NK-92 treated with Interleukin-12 subunit alpha and Interleukin-12 subunit beta, amount 100 ng/mL, for 24 hours (cell line): ENCODE measurements around the gene PRUNE1.

Experiments
- DNase-seq: peaks from one replicate; lab custom pipeline; 2025; lab: John Stamatoyannopoulos, UW

Gene PRUNE1

DNA sequence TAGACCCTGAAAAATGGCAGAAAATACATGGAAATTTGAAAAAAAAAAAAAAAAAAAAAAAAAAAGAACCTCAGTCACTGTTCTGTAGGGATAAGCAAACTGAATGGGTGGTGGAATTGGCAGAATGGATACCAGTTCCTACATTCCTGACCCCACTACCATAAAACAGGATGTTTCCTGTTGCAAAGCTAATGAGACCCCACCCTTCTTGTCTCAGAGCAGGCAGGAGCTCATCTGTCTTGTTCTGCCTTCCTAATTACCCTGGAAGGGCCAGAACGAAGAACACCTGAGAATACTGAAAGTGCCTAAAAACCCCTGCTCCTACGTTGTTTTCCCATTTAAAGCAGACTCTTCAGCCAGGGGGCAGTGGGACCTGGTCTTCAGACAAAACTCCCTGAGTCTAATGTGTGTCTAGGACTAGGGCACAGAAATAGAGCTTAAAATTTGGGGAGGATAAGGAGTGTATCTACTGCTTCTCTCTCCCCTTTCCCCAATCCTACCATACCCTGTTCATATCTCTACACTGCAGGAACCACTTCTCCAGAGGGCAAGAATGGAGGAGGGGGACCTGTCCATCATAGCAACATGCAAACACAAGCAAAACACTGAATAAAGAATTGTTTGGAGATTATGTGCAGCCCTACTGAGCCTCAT is 43.2 kb downstream of the PRUNE1 start:
- no peak for DNase-seq

DNA sequence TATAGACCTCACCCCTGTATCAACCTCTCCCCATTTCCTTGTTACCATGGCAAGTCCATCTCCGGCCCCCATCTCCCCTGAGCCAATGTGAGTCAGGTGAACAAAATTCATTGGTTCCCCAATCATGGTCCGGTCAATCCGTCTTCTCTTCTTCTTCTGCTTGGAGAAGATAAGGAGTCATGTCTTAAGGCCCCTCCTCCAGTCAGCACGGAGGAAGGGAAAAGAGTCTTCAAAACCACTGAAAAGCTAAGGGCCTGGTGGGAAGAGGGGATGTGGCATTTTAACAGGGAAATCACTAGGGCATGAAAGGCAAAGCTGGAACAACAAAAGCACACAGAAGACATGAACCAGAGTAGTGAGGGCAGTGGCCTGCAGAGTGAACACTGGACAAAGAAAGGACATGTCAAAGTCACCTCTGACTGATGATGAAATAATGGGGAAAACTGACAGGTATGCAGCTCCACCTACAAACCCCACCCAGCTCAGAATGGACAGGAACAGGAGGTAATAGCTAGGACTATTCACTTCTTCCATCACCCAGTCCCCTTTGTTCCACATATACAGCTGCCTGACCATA is 46.8 kb downstream of the PRUNE1 start:
- DNase-seq, result no peak

DNA sequence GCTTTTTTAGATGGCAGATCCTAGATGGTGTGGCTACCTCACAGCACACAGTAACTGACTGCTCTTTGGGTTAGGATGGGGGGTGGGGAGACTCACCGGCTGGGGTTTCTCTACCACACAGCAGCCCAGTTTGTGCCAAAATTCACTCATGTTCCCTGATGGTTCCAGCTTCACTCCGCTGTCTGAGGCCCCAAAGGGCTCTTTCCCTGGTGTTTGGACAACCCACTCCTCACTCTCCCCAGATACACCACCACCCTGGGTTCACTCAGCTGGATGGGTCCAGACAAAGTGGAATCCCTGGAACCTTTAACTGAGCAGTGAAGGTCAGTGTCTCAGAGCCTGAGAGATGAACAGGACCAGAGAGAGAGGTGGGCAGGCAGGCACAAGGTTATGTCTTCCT is 47.3 kb downstream of the PRUNE1 start:
- no peak for DNase-seq

DNA sequence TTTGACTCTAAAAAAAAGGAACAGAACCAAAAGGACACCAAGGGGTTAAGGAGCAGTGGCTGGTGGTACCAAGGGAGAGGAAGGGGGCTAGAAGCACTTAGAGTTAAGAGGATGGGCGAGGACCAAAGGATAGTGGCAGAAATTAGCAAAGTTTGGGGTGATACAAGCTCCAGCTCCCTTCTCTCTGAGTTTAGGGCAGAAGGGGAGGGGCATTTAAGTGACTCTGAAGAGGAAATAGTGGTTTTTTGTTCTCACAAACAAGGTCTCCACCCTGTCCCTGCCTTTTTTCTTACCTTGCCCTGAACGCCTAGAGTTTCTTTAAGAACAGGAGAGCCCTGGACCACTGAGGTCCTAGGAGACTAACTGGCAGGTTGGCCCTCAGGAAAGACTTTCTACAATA is 47.9 kb downstream of the PRUNE1 start:
- DNase-seq, result no peak

DNA sequence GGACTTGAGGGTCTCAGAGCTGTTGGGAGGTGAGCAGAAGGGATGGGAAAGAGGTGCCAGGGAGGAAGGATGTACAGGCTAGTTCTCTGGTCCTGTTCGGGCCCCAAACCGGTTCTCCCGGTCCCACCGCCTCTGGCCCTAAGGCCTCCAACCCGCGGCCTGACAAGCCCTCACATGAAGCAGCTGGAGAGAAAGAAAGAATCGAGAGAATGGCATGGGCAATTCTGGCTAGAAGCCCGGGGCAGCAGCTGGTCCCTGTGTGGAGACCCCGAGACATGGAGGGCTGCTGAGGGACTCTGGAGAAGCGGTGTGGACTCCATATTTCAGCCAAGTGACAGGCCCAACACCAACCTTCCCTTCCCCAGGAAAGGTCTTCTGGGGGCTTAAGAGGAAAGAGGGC is 50.4 kb downstream of the PRUNE1 start:
- DNase-seq, result peak; percentile 10

DNA sequence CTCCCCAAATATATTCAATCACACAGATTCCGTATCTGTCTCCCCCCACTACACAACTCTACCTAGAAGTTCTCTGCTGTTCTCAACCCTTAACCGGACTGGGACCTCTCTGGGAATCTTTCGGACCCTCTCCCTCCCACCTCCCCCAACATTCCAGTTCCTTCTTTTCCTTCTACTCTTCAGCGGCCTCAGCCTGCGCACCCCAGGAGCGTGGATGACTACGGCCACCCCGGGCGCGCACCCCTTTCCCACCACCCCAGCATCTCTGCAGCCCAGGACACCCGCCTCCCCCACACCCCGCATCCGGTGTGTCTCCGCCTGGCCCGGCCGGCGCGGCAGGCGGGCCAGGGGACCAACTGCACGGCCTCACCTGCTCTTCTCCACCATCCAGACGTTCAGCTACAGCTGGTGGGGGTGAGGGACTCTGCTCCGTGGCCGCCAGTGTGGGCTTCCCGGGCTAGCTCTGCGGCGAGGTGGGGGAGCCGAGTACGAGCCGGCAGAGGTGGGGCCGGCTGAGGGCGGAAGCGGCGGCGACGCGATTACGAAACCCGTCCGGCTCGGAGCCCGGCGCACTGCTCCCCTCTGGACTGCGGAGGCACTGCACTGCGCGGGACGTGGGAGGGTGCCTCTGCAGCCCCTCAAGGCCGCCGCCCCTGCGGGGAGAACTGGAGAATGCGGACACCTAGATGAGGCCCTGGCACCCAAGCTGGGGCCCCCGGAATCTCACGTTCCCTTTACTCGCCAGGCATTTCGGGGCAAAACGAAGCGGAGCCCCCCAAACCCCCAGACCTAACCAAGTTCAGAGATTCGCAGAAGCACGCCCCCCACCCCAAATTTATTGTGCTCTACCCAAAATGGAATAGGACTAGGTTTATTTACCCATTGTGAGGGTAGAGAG is 51.1 kb downstream of the PRUNE1 start, which contains the start of gene CDC42SE1:
CDC42SE1 (minus strand) TSS at position 514 of the 898 bp plus-strand sequence. CDS start 3,892 bp downstream, outside the sequence.
- peak; percentile 83 for DNase-seq

DNA sequence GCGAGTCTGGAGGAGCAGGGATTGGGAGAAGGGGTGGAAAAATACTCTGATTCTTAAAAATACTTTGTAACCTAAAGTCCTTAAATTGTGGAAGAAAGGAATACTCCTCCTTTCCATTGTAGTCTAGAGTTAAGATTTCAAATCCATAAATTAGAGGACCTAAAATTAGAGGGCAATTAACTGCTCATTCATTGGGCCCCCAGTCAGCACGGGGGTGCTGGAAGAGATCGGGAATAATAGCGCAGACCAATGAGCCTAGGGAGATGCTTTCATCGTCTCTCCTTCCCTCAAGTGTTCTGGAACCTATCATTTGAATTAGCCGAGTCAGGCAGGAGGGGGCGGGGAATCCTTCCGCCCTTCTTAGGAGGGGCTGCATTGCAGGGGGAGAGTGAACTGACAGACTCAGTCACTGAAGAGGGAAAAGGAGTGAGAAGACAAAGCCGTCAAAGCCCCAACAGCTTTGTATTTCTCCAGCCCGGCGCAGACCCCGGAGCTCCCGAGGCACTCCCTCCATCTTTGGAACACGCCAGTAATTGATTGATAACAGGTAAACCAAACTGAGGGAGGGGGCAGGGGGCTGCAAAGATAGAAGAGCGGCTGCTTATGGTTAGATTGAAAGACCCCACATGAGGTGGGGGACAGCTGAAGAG is 51.9 kb downstream of the PRUNE1 start, which contains the start of gene MLLT11:
MLLT11 (plus strand) TSS at position 391 of the 650 bp plus-strand sequence. CDS start 6,828 bp downstream, outside the sequence.
- DNase-seq, result no peak

DNA sequence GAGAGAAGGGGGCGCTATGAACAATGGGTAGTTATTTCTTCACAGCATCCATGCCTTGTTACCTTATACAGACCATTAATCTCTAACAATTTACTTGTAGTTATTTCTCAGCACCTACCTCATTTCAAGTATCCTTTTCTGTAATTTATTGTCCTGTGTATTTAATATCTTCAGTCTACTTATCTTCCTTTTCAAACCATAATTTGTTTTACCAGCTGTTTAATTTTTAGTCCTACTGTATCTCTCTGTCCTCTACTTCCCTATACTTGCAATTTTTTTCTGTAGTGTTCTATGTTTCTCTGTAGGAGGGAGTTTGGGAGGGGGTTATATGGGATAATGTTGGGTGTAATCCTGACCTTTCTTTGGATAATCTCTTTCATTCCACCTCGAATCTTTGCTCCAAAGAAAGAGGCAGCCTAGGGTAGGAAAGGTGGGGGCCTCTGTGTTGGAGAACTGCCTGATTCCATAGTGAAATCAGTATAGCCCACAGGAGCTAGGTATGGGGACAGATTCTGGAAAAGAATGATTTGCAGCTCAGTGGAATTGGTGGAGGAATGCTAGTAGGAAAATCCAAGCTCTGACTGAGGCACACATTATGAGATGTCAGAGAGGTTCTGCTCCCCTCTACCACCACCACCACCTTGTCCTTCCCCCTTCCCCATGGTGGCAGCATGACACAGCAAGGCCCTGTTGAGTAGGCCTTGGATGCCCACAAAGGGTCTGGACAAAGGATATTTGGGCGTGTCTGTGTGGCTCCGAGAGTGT is 52.6 kb downstream of the PRUNE1 start:
- DNase-seq, result no peak

DNA sequence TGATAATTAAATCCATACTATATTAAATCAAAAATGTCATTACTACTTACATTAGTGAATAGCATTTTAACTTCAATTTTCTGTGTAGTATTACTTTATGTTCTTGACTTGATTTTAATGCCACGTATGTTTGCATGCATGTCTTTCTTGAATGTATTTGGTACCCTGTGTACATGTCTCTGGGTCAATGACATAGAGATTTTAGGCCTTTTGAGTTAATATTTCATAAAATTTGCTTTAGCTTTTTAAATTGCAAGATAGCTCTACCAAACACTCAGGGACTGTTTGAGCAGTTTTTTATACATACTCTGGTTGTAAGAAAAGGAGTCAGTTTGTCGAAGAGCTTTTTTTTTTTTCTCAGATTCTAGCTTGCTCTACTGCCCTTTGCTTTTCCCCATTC is 53.5 kb downstream of the PRUNE1 start:
- no peak for DNase-seq

DNA sequence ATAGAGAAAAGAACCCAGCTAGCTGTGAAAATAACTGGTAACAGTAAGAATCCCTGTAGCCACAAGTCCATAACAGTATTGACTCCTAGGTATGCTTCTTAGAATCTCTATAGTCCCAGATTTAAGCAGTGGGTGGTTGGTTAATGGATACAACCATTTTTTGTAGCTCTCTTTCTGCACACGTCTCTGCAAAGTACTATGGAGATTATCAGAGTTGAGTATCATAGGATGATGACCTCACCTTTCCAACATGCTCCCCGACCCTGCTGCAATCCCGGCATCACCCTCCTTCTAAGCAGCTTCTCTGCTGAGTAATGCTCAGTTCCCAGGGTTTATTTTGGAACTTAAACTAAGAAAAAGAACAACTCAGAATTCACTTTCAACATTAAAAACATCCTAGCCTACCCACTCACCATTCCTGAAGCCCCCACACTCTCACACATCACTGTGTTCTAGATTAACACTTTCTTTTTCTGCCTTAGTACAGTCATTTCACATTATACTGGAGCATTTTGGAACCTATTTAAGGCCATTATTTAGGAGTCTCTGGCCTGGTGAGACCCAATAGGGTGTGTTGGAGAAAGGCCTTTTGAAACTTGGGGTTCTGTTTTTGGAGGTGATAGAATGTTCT is 54.6 kb downstream of the PRUNE1 start:
- DNase-seq, result no peak

DNA sequence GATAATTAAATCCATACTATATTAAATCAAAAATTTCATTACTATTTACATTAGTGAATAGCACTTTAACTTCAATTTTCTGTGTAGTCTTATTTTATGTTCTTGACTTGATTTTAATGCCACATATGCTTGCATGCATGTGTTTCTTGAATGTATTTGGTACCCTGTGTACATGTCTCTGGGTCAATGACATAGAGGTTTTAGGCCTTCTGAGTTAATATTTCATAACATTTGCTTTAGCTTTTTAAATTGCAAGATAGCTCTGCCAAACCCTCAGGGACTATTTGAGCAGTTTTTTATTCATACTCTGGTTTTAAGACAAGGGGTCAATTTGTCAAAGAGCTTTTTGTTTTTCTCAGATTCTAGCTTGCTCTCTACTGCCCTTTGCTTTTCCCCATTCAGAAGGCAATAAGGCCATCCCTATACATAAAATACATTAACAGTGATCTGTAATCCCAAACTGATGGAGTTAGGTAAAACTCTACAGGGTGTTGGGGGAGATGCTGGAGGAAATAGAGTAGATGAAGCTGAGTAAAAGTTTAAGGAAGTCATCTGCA is 56.9 kb downstream of the PRUNE1 start:
- DNase-seq, result no peak

DNA sequence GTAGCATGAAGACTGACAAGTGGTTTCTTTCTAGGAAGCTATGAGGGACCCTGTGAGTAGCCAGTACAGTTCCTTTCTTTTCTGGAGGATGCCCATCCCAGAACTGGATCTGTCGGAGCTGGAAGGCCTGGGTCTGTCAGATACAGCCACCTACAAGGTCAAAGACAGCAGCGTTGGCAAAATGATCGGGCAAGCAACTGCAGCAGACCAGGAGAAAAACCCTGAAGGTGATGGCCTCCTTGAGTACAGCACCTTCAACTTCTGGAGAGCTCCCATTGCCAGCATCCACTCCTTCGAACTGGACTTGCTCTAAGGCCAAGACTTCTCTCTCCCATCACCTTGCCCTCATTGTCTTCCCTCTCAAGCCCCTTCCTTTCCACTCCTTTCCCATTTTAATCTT is 58.9 kb downstream of the PRUNE1 start:
- DNase-seq, result no peak

DNA sequence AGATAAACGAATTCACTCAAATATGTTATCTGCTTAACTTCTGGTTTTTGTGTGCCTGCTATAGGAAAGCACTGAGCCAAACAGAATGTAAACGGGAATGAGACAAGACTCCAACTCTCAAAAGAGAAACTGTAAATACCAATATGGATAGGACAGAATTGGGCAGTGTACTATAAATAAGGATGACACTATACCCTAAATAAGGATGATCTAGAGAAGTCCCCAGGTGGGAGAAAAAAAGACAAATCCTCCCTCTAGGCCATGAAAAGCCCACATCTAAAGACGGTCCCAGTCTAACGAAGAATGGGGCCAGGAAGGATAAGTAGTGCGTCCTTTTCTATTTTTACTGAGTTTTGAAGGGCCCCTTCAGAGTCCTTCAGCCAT is 60.8 kb downstream of the PRUNE1 start:
- no peak for DNase-seq

DNA sequence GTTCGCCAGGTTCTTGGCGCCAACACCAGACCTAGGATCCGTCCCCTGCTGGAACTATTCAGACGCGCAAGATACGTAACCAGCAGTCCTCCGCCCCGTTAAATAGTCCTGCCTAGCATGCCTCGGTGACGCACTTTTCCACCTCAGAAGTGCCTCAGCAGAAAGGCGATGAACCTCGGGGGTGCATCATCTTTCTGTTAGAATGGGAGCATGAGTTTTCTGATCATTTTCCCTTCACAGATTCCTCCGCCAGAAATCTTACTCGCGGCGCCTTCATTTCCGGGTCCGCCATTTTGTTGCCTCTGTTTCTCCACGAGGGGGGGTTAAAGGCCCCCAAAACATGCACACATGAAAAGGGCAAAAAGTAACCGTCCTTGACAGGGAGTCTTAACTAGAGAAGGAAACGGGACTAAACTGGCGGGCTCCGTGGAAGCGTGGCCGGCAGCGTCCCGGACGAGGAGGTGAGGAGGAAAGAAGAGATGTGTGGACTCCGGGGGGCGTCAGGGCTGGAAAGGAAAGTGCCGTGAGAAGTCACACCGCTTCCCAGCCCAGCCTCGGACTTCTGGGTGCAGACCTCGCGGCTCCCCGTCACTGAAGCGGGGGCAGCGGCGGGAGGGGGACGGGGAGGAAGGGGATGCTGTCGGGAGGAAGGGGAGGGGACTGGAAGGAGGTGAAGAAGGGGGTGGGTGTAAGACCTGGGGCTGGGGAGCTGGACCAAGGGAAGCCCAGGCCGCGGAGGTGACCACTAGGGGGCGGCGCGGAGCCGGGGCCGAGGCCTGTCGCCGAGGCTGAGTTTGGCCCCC is 62.4 kb downstream of the PRUNE1 start, which contains the start of gene GABPB2:
GABPB2 (plus strand) TSS at position 288 of the 803 bp plus-strand sequence. CDS start 17,429 bp downstream, outside the sequence.
- DNase-seq, result peak; percentile 84

DNA sequence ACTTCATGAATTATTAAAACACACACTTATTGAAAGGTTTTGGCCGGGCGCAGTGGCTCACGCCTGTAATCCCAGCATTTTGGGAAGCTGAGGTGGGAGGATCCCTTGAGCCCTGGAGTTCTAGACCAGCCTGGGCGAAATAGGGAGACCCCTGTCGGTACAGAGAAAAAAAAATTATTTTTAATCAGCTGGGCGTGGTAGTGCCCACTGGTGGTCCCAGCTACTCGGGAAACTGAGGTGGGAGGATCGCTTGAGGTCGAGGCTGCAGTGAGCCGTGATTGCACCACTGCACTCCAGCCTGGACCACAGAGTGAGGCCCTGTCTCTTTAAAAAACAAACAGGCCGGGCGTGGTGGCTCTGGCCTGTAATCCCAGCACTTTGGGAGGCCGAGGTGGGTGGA is 64.0 kb downstream of the PRUNE1 start:
- no peak for DNase-seq
